SU-DHL-6 (cell line): ENCODE data around the gene RASSF1.

Experiments
- EZH2phosphoT487 ChIP-seq: fragments of 200-600 bp; sonication (generic), shearing (Covaris generic); conservative IDR thresholded peaks from 2 replicates; pipeline ENCODE4 v1.6.1; 2018; ENCODE audit warnings: mild to moderate bottlenecking, antibody characterized with exemption, low read length, moderate library complexity, mixed read lengths
- TF ChIP-seq, protein P1 (sequence below): fragments of 200-600 bp; sonication (generic); IDR thresholded peaks from one replicate; pipeline ENCODE4 v1.5.1; 2017; ENCODE audit warnings: antibody characterized with exemption, mild to moderate bottlenecking, low read length, moderate library complexity; ENCODE audit not compliant: insufficient read depth, poor library complexity, severe bottlenecking

DNA sequence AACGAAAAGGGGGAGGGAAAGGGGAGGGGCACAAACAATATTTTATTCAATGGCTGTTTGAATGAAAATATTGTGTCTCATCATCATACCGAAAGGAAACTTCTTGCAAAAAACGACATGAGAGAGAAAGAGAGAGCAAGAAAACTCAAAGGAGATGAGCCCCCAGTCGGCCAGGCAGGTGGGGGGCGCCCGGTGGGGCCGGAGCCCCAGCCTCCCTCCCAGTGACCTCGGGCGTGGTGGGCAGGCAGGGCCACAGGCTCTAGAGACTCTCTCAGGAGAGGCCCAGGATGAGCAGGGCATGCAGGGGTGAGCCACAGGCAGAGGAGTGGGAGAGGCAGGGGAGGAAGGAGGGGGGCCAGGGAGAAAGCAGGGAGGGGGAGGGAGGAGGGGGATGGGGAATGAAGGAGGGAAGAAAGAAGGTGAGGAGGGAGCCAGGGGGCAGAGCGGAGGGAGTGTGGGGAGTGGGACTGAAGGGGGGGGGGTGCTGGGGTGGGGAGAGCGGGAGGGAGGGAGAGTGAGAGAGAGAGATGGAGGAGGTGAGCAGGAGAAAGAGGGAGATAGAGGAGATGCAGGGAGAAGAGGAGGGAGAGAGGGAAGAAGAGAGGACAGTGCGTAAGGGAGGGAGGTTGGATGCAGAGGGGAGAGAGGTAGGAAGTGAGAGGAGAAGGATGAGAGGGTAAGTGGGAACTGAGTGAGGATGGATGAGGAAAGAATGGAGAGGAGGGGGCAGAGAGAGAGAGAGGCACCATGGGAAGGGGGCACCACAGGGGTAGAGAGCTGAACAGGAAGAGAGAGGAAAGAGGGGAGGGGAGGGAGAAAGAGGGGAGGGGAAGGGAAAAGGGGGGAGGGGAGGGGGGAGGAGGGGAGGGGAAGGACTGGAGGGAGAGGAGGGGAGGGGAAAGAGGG lies 32.8 kb upstream of the RASSF1 start:
- TF ChIP-seq EZH2phosphoT487 = no peak
- TF ChIP-seq, protein P1, sequence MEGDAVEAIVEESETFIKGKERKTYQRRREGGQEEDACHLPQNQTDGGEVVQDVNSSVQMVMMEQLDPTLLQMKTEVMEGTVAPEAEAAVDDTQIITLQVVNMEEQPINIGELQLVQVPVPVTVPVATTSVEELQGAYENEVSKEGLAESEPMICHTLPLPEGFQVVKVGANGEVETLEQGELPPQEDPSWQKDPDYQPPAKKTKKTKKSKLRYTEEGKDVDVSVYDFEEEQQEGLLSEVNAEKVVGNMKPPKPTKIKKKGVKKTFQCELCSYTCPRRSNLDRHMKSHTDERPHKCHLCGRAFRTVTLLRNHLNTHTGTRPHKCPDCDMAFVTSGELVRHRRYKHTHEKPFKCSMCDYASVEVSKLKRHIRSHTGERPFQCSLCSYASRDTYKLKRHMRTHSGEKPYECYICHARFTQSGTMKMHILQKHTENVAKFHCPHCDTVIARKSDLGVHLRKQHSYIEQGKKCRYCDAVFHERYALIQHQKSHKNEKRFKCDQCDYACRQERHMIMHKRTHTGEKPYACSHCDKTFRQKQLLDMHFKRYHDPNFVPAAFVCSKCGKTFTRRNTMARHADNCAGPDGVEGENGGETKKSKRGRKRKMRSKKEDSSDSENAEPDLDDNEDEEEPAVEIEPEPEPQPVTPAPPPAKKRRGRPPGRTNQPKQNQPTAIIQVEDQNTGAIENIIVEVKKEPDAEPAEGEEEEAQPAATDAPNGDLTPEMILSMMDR = no peak
